ENCODE data around the gene SMARCB1.
A peak's percentile ranks its signal among the peaks of the same experiment; 100 is the strongest.
"Not testable (repeated sequence)": the region's sequence is repeated elsewhere in the genome, so short reads cannot be mapped to it uniquely, and the experiment has no call there.

Gene SMARCB1

DNA sequence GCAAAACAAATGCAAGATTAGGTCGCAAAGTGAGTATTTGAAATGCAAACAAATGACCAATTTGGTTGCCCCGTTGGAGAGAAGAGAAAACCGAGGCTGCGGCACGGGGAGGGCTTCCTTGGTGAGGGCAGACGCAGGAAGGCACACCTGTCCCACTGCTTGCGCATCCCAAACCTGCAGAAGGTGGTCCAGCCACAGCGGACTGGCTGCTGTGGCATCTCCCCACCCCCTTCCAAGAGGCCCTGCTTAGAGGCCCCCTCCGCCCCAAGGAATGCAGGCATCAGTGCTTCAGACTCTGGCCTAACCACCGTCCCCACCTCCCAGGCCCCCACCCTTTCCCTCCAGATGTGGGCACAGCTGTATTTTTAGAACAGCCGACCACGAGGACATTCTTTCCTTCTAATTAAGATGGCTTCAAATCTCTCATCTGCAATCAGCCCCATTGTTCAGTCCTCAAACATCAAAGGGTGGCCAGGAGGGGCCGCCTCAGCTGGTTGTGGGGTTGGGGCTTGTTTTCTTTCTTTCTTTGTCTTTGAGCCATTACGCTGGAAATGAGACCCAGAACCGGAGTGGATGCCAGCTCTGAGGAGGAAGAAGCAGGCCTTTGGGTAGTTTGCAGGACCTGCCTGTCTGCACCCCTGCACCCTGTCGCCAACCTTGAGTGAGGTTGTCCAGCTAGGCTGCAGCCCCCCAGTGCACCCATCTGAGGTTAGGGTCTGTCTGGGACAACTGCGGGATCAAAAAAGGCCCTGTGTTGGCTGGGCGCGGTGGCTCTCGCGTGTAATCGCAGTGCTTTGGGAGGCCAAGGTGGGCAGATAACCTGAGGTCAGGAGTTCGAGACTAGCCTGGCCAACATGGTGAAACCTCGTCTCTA is 61.5 kb downstream of the SMARCB1 start:
- DNase-seq: no peak

DNA sequence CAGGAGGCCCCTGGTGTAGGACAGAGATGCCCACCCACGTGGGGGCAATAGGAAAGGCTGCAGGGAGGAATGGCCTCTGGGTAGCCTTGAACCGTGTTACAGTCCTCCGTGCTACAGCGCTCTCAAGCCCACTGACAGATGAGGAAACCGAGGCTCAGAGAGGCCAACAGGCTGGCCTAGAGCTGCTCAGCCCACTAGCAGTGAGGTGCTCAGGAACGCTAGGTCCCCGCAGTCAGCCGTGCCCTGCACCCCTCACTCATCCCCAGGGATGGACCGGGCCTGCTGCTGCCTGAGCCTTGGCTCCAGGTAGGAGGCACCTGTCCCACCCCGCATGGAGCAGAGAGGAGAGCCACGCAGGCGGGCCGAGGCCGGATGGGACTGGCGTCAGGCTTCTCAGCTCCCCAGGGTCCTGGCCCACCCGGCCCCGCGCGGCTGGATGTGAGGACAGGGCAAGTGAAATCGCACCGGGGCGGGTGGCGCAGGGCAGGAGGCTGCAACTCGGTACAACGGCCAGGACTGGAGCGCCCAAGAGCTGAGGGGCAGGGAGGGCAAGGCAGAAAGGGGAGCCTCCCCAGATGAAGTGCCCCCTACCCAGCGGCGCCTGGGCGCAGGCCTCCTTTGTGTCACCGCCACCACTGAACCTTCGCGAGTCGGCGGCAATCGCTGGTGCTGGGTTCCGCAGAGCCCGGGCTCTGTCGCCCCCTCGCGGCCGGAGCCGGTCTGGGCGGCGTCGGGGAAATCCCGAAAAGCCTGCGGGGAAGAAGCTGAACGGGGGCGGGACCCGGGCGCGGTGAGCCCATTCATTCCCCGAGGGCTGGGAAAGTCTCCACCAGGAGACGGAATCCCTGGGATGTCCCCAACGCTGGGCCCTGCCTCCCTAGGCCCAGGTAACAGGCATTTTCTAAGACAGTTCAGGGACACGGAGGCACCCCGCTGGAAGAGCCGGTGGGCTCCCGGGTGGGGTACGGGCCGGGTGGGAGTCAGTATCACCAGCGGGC is 62.5 kb downstream of the SMARCB1 start:
- DNase-seq: peak; percentile 83

DNA sequence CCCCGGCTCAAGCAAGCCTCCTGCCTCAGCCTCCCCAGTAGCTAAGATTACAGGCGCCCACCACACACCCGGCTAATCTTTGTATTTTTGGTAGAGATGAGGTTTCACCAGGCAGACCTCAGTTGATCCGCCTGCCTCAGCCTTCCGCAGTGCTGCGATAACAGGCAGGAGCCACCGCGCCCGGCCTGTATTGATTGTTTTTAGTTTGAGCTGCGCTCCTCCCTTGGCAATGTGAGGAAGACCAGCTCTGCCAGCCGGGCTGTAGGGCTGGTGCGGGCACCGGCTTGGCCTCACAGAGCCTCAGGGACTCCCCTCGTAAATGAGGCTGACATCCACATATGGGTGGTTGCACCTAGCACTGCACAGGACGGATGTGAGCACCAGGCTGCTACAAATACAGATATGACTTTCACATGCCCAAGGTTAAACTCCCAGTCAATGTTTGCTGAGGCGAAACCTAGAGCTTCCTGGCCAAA is 63.4 kb downstream of the SMARCB1 start:
- no peak for DNase-seq

DNA sequence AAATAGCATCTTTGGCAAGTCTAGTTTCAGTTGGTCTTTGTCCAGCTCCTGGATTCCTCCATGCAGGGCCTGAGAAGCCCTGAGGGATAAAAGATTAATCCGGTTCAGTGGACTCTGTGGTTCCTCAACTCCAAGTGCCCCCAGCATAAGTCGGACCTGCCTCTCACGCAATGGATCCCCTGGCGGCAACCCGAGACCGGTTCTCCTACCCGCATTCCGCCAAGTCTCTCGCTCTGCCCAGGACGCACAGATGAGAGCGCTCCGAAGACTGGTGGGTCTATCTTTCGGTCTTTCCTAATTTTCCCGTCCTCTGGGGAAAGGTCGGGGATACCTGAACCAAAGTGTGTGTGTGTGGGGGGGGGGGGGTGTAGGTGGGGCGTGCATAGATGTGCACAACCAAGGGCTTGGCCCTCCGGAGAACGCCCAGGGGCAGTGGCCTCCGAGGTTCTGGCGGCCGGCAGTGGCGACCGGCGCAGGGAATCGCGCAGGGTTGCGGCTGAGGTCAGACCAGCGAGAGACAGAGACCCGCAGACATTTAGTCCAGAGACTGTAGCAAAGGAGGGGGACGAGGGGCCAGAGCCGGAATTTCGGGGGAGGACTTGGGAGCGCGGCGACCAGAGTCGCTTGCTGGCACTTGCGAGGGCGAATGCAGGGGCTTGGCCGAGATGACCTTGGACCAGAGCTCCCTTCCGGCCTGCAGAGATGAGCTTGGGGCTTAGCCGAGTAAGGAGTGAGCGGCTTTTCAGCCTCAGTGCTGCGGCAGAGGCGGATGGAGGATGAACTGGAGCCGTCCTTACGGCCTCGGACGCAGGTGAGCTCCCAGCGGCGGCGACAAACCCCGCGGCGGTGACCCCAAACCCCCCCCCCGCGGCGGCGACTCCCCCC is 70.2 kb downstream of the SMARCB1 start:
- peak; percentile 70 for DNase-seq

DNA sequence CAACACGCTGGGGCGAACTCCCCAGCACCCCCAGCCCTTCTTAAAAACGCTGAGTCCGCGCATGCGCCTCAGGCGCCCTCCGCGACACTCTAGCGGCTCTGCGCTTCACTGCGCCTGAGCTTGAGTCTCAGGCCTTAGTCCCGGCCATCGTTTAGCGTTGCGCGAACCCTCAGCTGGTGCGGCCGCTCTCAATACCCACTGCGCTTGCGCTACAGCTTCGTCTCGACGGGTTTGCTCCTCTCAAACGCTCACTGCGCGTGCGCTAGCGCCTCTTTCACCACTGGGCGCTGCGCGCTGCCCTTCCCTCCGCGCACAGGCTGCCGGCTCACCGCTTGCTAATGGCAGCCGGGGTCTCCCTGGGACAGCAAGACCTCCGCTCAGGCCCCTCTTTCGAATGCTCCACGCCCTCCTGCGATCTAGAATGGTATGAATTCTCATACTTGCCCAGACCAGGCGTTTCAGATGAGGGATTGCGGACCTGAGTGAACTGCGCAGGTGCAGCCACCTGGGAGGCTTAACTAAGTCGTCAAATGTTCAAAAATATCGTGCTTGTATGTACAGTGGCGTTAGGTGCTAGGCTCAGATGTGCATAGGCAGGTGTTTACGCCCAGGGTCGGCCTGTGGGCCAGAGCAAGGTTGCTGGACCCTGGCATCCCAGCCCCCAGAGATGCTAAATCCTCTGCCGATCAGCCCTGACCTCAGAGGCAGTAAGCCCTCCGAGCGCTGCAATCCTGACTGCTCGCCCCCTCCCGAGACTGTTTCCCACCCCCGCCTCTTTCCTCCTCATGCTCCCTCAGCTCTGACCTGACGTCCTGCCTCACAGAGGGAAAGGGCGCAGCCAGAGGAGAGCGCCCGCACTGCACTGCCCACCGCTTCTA is 71.1 kb downstream of the SMARCB1 start, which contains the start of gene SLC2A11:
Gene SLC2A11, plus strand, starts transcription at position 270 of the 878 bp plus-strand sequence. Its CDS starts 125 bp downstream, at position 395.
- peak; percentile 99 for DNase-seq

DNA sequence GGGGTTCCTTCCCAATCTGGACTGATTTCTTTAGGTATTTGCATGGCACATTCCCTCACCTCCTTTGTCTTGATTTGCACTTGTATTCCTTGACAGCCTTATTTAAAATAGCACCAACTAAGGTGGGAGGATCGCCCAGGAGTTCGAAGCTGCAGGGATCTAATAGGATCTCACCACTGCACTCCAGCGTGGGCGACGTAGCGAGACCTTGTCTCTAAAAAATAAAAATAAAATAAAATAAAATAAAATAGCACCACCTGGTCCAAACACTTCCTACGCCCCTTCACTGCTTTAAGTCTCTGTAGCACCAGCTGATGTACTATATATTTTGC is 71.7 kb downstream of the SMARCB1 start:
- no peak for DNase-seq

DNA sequence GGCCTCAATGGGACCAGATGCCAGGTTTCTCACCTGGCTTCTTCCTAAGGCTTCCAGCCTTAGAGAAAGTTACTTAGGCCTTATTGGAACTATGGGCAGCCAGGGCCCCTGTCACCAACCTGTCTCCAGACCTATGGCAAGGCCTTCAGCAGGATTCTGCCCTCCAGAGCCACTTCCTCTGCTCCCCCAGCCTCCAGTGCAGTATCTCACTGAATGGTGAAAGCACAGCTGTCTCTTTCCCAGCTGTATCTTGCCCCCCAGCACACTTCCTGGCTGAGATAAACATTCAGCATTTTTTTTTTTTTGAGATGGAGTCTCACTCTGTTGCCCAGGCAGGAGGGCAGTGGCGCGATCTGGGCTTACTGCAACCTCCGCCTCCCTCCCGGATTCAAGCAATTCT is 72.4 kb downstream of the SMARCB1 start:
- no peak for DNase-seq

DNA sequence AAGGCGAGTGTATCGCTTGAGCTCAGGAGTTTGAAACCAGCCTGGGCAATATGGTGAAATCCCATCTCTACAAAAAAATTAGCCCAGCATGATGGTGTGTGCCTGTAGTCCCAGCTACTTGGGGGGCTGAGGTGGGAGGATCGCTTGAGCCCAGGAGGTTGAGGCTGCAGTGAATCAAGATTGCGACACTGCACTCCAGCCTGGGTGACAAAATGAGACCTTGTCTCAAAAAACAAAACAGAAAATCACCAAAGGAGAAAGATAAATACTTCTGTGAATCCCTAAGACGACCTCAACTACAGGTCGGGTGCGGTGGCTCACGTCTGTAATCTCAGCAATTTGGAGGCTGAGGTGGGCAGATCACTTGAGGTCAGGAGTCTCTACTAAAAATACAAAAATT is 73.4 kb downstream of the SMARCB1 start:
- DNase-seq: not testable (repeated sequence)

DNA sequence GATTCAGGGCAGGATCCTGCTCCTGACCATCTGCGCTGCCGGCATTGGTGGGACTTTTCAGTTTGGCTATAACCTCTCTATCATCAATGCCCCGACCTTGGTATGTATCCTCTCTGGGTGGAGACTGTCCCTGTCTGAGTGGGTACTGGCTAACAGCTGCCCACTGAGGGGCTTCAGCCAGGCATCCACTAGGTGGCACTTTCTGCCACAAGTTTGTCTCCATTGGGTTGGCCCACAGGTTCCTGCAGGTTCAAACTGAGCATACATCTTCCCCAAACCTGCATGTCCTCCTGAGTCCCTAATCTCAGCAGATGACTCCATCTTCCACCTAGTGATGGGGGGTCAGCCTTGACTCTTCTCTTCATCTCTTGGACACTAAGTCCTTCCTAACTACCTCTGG is 75.3 kb downstream of the SMARCB1 start:
- DNase-seq: peak; percentile 67

DNA sequence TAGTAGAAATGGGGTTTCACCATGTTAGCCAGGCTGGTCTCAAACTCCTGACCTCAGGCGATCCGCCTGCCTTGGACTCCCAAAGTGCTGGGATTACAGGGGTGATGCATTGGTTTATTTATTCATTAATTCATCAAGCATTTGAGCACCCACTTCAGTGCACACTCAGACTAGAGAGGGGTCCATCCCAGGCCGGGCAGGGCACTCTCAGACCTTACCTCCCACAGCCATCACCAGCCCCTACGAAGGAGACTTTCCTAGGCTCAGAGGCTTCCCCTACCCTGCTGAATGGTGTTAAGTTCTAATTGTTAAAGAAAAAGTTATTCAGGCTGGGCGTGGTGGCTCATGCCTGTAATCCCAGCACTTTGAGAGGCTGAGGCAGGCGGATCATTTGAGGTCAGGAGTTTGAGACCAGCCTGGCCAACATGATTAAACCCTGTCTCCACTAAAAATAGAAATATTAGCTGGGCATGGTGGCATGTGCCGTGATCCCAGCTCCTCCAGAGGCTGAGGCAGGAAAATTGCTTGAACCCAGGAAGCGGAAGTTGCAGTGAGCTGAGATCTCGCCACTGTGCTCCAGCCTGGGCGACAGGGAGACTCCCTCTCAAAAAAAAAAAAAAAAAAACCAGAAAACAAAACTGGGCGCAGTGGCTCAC is 77.9 kb downstream of the SMARCB1 start:
- not testable (repeated sequence) for DNase-seq

DNA sequence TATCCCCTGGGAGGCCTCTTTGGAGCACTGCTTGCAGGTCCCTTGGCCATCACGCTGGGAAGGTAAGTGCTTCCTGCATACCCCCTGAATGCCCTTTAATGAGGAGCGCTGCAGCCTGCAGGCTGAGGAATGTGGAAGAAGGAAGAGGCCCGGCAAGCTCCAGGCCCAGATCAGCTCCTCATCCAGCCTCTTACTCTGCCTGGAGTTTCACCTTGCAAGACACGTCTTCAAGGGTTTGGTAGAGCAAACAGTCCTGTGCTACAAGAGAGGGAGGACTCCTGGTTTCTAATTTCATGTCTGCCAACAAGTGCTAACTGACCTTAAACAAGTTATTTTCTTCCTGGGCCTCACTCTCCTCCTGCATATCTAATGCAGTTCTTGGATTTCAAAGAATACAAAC is 81.8 kb downstream of the SMARCB1 start:
- DNase-seq: no peak

DNA sequence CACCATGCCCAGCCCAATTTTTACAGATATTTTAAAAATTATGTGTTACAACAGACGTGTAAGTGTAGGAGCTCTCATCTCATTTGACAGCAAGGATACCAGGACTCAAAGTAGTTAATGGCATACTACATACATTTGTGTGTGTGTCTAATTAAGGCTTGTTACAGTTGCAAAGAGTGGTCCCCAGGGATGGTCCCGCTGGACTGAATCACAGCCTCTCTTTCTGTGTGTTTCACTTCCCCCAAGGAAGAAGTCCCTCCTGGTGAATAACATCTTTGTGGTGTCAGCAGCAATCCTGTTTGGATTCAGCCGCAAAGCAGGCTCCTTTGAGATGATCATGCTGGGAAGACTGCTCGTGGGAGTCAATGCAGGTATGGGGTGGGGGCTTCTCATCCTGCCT is 88.1 kb downstream of the SMARCB1 start:
- DNase-seq: no peak

DNA sequence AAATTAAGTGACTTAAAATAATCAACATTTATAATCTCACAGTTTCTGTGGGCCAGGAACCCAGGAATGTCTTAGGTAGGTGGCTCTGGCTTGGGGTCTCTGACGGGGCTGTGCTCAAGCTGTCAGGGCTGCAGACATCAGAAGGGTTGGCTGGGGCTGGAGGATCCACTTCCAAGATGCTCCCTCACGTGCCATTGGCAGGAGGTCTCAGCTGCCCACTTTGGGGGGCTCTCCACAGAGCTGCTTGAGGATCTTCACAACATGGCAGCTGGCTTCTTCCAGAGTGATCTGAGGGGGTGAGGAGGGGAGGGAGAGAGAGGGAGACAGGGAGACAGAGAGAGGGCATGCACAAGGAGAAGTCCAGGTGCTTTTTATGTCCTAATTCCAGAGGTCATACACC is 89.0 kb downstream of the SMARCB1 start:
- DNase-seq: no peak

DNA sequence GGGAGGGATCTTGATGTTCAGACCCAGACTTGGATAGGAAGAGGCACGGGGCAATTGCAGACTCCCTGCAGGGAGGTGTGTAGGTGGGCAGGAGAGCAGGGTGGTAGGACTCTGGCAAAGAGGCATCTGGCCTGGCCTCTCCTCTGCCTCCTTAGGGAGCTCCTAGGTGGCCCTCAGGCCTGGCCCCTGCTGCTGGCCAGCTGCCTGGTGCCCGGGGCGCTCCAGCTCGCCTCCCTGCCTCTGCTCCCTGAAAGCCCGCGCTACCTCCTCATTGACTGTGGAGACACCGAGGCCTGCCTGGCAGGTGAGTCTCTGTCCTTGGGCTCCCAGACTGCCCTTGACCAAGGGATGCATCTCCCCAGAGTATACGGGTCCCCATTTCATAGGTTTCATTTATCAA is 90.8 kb downstream of the SMARCB1 start:
- no peak for DNase-seq

DNA sequence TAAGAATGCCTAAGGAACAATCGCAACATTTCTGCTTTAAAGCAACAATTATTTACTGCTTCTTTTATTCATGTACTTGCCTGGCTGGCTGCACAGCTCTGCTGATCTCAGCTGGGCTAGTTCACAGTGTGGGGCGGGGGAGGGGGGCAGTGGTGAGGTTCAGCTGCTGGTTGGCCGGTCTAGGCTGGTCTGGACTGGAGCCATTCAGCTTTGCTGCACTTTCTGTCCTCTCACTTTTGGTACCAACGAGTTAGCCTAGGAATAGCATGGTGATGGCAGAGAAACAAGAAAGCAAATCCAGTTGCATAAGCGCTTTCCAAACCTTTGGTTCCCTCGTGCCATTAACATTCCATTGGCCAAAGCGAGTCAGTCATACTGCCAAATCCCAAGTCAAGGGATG is 91.5 kb downstream of the SMARCB1 start:
- no peak for DNase-seq

DNA sequence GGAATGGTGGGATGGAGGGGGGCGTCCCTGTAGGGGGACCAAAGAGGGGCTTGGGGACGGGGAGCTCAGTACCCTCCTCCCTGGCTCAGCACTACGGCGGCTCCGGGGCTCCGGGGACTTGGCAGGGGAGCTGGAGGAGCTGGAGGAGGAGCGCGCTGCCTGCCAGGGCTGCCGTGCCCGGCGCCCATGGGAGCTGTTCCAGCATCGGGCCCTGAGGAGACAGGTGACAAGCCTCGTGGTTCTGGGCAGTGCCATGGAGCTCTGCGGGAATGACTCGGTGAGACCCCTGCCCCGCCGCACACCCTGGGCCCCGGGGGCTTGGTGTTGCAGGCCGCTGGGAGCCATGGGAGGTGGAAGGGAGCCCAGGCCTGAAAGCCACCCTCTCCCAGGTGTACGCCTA is 95.6 kb downstream of the SMARCB1 start:
- no peak for DNase-seq

DNA sequence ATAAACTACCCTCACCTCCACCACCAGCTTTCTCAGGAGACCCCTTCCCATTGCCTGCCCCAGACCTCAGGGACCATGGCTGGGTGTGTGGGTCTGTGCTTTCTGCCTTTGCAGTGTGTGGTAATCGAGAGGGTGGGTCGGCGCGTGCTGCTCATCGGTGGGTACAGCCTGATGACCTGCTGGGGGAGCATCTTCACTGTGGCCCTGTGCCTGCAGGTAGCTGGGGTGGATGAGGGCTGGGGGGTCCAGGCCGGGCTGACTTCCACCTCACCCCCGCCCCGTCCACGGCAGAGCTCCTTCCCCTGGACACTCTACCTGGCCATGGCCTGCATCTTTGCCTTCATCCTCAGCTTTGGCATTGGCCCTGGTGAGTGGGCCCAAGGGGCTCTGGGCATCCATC is 96.9 kb downstream of the SMARCB1 start:
- DNase-seq: no peak

DNA sequence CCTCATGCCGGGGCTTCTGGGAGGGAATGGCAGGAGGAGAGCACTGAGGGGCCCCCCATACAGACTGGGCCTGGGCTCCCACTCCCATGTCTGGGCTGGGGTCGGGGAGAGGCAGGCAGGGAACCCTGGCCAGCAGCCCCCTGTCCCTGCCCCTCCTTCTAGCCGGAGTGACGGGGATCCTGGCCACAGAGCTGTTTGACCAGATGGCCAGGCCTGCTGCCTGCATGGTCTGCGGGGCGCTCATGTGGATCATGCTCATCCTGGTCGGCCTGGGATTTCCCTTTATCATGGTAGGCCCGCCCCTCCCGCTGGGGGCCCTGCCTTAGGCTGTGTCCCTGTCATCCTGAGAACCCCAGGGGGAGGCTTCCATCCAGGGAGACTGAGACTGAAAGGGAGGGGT is 97.4 kb downstream of the SMARCB1 start:
- DNase-seq: no peak

Data from RPMI8226 (cell line).